OCI-LY3 (cell line): ENCODE measurements around the gene SFI1.
"Not testable (repeated sequence)": the region's sequence is repeated elsewhere in the genome, so short reads cannot be mapped to it uniquely, and the experiment has no call there.

ENCODE experiments used
- H2AFZ ChIP-seq: fragments of 200-600, 300-600 bp; shearing (Covaris generic); 2 replicates; pipeline ENCODE4 v1.6.0; 2014; ENCODE audit warnings: antibody characterized with exemption, low read depth, low read length
- H3K27ac ChIP-seq: fragments of 200-600, 300-600 bp; sonication (generic); 2 replicates; pipeline ENCODE4 v1.5.1; 2014; ENCODE audit warnings: mild to moderate bottlenecking, low read length, moderate library complexity, mixed read lengths
- H3K27me3 ChIP-seq: fragments of 200-600, 300-600 bp; sonication (generic); 2 replicates; pipeline ENCODE4 v1.6.1; 2014; ENCODE audit warnings: low read depth, low read length, mixed read lengths
- H3K36me3 ChIP-seq: fragments of 200-600, 300-600 bp; sonication (generic); replicated peaks from 2 replicates; pipeline ENCODE3; 2014; ENCODE audit warnings: low read depth, low read length, mixed read lengths
- H3K4me1 ChIP-seq: fragments of 300-600, 200-600 bp; sonication (generic); 2 replicates; pipeline ENCODE4 v1.6.1; 2014; ENCODE audit warnings: low read length, mixed read lengths
- H3K4me2 ChIP-seq: fragments of 200-600, 300-600 bp; sonication (generic); 2 replicates; pipeline ENCODE4 v1.6.1; 2014; ENCODE audit warnings: low read length, mixed read lengths
- H3K4me3 ChIP-seq: fragments of 300-600, 200-600 bp; sonication (generic); 2 replicates; pipeline ENCODE4 v1.5.1; 2014; ENCODE audit warnings: antibody characterized with exemption, mild to moderate bottlenecking, low read length, moderate library complexity
- H3K79me2 ChIP-seq: fragments of 300-600, 200-600 bp; shearing (Covaris generic); 2 replicates; pipeline ENCODE4 v1.6.1; 2014; ENCODE audit warnings: mild to moderate bottlenecking, low read length, mixed read lengths
- H3K9ac ChIP-seq: fragments of 300-600, 200-600 bp; shearing (Covaris generic); 2 replicates; pipeline ENCODE4 v1.6.0; 2014; ENCODE audit warnings: mild to moderate bottlenecking, low read length, moderate library complexity
- H3K9me3 ChIP-seq: fragments of 200-600, 300-600 bp; shearing (Covaris generic); 2 replicates; pipeline ENCODE4 v1.6.1; 2014; ENCODE audit warnings: low read length, mixed read lengths; ENCODE audit not compliant: insufficient read depth
- H4K20me1 ChIP-seq: fragments of 200-600, 300-600 bp; sonication (generic); 2 replicates; pipeline ENCODE4 v1.6.1; 2016; ENCODE audit warnings: low read length, mixed read lengths; ENCODE audit not compliant: insufficient read depth
- CTCF ChIP-seq: fragments of 200-600, 300-600 bp; sonication (generic); IDR thresholded peaks from 2 replicates; pipeline ENCODE4 v1.5.1; 2014; ENCODE audit warnings: antibody characterized with exemption, low read length, low read depth
- EZH2phosphoT487 ChIP-seq: fragments of 200-600 bp; shearing (Covaris generic); IDR thresholded peaks from 2 replicates; pipeline ENCODE4 v1.6.1; 2018; ENCODE audit warnings: antibody characterized with exemption, mixed run types, low read depth

Gene SFI1

GRCh38 chr22:31509061-31509762 is 12.9 kb downstream of the SFI1 start:
- Histone ChIP-seq H3K4me3 (no peak overlapping the region), H3K79me2 (peaks cover 30% of the 10 kb centered on the region), H3K4me1 (peaks cover 8% of the 10 kb centered on the region; the same call in 1 of the 2 replicates), H3K9me3 (no peaks in the 10 kb centered on the region), H2AFZ (no peak overlapping the region), H3K27ac (no peak overlapping the region), H3K9ac (no peak overlapping the region), H3K27me3 (no peaks in the 10 kb centered on the region), H3K4me2 (no peak overlapping the region), H3K36me3 (peaks cover 46% of the 10 kb centered on the region), H4K20me1 (peaks cover 9% of the 10 kb centered on the region)
- TF ChIP-seq EZH2phosphoT487 (no peak), CTCF (no peak)

- Histone ChIP-seq H3K4me1 (peaks cover 15% of the 10 kb centered on the region), H3K79me2 (peaks cover 49% of the 10 kb centered on the region), H4K20me1 (peaks cover 10% of the 10 kb centered on the region; the same call in 1 of the 2 replicates), H3K4me2 (peak overlapping the region; percentile 12; the same call in 1 of the 2 replicates), H3K4me3 (no peak overlapping the region), H3K27ac (no peak overlapping the region), H3K9me3 (peaks cover 2% of the 10 kb centered on the region), H2AFZ (no peak overlapping the region), H3K9ac (no peak overlapping the region), H3K36me3 (peaks cover 20% of the 10 kb centered on the region), H3K27me3 (no peaks in the 10 kb centered on the region)
- TF ChIP-seq EZH2phosphoT487 (no peak), CTCF (no peak)
Measured at GRCh38 chr22:31520051-31520450, 23.7 kb downstream of the SFI1 start.

- H3K4me3 ChIP-seq, H3K27ac ChIP-seq, H3K27me3 ChIP-seq, H3K4me2 ChIP-seq, H3K9ac ChIP-seq, H4K20me1 ChIP-seq, H2AFZ ChIP-seq: not testable (repeated sequence)
- Histone ChIP-seq H3K79me2 (peaks cover 55% of the 10 kb centered on the region), H3K4me1 (peaks cover 36% of the 10 kb centered on the region), H3K36me3 (peaks cover 49% of the 10 kb centered on the region), H3K9me3 (peaks cover 13% of the 10 kb centered on the region)
Measured at GRCh38 chr22:31524132-31524531, 27.8 kb downstream of the SFI1 start.

GRCh38 chr22:31526270-31526669 is 29.9 kb downstream of the SFI1 start:
- H3K36me3 ChIP-seq: peaks cover 58% of the 10 kb centered on the region
- H3K27ac ChIP-seq: peak overlapping the region; percentile 85

More at GRCh38 chr22:31526270-31526669, 29.9 kb downstream of the SFI1 start:
- Histone ChIP-seq H3K27me3 (no peaks in the 10 kb centered on the region), H2AFZ (no peak overlapping the region), H3K4me1 (peaks cover 28% of the 10 kb centered on the region), H3K79me2 (peaks cover 42% of the 10 kb centered on the region), H3K4me2 (peak overlapping the region; percentile 40), H3K9me3 (peaks cover 13% of the 10 kb centered on the region), H3K4me3 (peak overlapping the region; percentile 25; the same call in 1 of the 2 replicates), H4K20me1 (no peaks in the 10 kb centered on the region), H3K9ac (no peak overlapping the region)
- TF ChIP-seq CTCF (no peak), EZH2phosphoT487 (no peak)
